HG03103 (cell line): ENCODE measurements around the gene SIAH2.
A peak's percentile ranks its signal among the peaks of the same experiment; 100 is the strongest.

Source experiments
- ATAC-seq: cut with Tn5 transposase; IDR thresholded peaks from one replicate; pipeline ENCODE4 v1.9.1; 2021; ENCODE audit warnings: low read depth; ENCODE audit not compliant: unreplicated experiment

The SIAH2 gene

DNA sequence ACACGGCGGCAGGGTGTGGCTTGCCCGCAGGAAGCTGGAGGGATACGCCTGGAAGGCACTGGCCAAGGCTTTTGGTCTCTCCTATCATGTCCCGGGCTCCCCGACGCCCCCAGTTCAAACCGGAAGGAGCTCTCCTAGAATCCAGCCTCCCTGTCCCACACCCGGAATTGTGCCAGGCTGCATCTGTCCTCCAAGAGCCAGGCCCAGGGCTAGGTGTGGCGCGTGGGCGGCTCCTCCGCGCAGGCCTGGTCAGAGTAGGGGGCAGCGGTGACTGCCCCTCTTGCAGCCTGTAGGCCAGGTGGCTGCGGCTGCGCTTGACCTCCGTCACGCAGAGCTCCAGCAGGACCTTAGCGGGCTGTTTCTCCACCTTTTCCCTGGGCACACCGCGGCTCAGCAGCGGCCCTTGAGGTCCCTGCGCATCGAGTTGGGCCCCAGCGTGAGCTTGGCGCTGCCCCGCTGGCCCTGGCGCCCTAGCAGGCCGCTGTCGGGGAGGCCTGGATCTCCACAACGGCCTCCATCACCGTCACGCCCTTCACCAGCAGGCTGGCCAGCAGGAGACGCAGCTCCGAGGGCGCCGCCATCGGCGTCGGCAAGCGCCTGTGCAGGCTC is 15.9 kb upstream of the SIAH2 start:
- ATAC-seq, result no peak

DNA sequence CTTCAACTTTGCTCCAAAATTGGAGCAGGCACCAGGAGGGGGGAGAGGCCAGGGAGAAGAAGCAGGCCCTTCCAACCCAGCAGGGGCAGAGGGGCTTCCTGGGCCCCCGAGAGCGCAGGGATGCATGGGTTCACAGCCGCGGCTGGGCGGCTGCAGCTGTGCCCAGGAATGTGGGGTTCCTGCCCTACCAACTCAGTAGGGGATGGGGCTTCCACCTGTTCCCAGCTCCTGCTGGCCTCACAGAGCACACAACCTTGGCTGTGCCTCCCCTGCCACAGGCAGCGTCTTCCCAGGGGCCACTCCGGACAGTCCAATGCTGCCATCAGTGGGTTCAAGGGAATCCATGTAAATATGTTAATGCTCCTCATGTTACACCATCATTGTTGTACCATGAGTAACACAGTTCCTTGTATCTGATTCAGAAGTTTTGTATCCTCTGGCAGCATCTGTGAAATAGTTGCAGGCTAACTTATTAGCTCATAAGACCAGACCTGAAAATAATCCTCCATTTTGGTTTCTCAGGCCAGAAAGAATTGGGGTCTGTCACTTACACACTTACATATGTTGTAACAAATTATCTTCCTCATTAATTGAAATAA is 12.1 kb upstream of the SIAH2 start:
- ATAC-seq, result no peak

DNA sequence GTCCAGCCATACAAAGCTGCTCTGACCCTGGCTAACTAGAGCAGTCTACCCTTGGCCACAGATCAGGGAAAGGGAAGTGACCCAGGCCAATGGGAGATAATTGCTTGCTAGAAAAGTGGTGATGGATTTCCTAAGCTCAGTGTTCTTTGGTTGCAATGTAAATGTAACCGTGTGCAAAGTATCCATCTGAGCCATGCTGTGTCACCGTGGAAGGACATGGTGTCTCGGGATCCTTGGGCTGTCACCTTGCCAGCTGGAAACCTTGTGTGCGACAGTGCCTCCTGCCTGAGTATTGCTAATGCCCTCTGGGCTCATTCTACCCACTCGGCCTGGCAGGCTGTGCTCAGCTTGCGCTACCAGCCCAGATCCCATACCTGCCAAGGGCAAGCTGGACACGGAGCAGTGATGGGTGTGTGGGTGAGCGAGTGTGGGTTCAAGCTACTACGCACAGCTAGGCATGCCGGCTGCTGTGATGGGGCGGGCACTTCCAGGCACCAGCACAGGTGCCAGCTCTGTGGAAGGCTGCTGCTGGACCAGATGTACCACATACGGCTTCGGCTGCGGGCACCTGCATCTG is 10.7 kb upstream of the SIAH2 start:
- no peak for ATAC-seq

DNA sequence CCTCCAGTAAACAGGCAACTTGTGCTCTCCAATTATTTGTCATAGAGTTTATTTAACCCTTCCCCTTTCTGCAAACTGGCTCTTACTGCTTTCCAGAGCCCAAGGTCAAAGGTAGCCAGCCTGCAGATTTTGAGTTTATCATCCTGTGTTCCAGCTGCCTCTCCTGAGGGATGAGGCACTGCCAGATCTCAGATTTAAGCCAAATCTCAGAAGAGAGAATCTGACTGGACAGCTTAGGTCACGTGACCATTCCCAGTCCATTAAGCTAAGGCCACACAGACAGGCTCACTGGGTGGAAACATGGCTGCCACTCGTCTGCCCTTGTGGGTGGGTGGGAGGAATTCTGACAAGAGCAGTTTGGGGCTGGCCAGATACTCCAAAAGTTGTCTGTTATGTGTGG is 8.6 kb upstream of the SIAH2 start:
- no peak for ATAC-seq

DNA sequence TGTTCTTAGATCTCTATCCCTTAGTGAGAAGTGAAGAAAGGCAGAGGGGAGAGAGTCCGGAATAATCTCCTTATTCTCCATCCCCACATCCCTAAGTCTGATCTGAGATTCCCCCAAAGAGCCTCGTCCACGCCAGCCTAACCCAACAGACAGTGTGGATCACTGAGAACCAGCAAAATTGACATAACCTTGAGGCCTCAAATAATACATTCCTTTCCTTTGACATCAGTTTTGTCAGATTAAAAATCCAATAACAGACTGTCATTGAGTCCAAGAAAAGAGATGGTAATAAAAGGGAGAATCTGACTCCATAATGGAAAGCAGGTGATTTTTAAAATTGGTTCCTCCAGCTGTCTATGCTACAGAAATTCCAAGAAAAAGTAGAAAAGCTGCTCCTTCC is 7.7 kb upstream of the SIAH2 start:
- no peak for ATAC-seq

DNA sequence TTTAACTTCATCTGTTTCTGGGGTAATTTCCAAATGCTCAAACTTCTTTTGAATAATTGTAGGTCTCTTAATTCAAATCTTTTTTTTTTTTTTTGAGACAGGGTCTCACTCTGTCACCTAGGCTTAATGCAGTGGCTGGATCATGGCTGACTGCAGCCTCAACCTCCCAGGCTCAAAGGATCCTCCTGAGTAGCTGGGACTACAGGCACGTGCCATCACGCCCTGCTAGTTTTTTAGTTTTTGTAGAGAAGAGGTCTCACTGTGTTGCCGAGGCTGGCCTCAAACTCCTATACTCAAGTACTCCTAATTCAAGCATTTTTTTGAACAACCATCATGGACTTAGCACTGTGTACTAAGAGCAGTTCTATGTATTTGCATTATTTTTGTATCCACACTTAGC is 3.8 kb upstream of the SIAH2 start:
- ATAC-seq, result no peak

DNA sequence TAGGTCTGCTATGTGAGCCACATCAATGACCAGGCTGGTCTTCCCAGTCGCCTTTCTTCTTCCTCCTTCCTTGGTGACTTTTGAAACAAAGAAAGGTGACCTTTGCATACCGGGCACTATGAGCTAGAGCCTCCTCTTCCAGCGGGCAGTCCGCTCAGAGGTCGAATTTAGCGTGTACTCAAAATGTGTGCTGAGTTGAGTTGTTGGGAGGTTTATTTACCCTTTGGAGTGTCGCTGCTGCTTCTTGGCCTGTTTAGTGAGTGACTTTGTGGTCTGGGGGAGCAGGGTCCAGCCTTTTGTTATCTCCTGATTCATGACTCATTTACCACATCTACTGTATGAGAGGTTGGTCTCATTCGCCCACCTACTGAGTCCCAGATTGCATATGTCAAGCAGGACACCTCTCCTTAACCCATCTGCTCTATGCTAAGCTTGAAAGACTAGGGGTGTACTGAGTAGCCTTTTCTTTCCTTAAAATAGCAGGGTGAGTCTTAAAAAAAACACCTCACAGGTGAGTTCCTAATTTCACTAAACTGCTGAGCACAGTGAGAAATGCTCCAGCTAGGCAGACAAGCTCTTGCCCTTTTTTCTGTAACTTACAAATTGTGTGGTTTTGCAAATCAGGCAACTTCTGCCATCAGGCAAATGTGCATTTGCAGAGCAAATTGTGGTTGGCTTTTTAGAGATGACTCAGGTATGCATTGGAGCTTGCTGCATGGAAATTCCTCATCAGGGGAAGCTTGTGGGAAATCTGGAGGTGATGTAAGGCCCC is 3.2 kb upstream of the SIAH2 start:
- no peak for ATAC-seq

DNA sequence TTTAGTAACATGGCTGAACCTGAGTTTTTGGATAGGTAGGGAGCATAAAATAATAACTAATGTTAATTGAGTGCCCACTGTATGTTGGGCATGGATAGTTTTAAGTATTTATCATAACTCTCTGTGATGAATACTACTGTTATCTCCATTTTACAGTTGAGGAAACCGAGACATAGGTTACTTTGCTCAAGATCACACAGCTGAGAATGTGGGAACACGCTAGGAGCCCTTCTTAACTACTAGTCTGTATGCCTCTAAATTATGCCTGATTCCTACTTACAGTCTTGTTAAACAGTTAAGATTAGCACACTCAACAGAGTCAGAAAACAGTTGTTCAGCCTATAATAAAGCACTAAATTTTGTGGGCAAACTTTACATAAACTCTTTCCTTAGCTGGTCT is 2.0 kb upstream of the SIAH2 start:
- ATAC-seq, result no peak

DNA sequence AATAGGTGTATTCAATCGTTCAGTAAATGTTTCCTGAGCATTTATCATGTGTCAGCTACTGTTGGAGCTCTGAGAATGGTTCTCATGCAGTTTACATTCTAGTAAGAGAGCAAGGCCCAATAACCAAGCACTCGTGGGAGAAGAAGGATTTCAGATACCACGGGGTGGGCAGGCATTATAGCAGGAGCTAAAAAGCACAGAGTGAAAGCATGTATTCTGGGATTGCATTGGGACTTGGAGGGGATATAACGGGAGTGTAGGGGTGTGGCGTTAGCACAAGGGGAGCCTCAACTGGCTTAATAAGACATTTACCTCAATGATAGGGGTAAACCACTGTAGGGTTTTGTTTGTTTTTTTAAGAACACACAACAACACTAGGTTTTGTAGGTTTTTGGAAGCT is 1.6 kb upstream of the SIAH2 start:
- no peak for ATAC-seq

DNA sequence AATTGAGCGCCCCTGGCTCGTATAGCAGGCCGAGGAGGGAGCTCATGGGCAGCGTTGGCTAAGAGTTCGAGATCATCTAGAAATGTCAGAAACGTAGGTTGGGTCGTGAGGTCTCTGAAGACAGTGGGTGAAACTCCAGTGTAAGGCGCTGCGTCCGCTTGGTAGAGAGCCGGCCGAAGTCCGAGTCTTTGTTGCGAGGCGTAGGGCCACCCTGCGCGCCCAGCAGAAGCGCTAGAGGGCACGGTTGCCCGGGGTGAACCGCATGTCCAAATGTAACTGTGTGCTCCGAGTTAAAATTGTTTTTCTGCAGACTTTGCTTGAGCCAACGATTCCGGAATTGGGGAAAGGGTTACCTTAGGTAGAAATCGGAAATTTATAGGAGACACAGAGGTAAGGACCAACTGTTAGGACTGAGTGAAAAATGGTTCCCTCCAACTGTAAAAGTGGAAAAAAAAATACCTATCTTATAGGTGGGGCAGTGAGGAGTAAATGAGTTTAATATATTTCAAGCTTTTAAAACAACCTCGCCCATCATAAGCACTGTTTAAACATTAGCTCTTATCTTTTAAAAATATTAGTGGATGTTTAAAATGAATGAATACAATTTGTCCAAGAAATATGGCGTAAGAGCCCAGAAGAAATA is 993 bp upstream of the SIAH2 start:
- no peak for ATAC-seq

DNA sequence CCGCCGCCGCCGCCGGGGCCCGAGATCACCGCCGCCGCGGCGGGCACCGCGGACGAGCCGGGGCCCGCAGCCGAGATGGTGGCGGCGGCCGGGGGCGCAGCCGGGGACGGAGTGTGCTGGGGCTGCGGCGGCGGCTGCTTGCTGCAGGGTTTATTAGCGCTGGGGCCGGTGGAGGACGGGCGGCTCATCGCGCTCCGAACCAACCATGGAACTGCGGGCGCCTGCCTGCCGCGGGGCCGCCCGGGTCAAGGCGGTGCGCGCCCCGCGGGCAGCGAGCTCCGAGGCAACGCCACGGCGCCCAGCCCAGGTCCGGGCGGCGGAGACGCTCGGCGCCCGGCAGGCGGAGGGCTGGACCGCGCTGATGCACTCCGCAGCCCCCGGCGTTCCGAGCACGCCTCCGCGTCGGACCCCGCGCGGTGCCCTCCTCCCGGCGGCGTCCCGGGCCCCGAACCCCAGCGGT is 277 bp downstream of the SIAH2 start:
- ATAC-seq, result peak; percentile 1

DNA sequence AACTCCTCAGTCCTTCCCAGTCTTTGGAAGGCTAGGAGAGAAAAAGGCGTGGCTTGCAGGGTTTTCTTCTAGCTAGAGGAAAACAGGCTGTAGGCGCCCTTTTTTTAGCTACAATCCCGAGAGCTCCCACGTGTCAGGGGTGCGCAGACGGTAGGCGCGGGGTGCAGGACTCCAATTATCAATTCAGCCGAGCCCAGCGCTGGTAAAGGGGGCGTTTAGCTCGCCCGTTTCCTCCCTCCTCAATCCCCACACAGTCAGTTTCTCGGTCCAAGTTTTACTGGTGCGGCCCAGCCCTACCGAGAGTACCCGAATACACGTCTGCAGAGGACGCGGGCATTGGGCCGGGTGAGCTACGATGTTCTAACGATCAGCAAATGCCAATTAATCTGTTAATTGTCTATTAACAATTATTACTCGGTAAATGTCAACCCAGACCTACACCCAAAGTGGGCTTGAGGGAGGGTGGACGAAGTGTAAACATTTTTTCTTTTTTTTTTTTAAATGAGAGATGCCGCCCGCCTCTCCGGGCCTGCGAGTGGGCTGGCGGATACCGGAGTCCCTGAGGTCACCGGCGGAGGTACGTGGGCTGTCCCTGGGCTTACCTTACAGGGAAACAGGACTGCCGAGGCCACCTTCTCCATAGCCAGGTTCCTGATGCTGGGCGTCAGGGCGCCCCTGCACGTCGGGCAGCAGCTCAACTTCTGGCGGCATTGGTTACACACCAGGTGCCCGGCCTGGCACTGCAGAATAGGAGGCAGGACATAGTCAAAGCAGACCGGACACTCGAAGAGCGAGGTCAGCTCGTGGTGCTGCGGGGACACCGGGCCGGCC is 923 bp downstream of the SIAH2 start:
- no peak for ATAC-seq

DNA sequence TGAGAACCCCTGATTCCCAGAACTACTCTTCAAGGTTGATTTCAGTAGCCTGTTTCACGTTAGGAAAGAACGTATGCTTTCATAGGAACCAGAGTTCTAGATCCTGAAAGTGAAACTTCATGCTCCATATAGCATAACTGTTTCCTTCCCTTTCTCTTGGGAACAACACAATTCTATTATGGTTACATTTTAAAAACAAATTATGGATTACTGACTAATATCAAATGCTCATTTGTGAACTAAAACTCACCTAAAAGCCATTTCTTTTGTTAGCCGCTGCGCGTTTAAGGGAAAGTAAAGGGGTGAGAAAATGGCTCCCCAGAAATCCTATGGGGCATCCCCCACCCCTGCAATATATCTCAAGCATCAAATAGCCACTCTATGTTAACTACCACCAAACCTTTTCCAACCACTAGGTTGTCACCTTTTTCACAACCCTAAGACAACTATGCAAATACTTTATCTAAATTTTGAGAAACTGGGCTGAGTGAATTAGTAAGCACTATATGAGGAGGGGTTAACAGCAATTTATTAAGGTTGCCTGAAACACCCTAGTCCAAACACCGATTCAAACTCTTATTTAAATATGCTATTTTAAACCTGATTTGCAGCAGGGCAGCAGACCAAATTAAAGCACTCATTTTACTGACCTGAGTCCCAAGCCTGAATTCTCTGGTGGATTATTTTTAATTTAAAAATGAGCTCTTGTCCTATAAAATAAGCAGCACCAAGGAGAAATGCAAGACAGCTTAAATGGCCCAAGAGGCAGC is 2.4 kb downstream of the SIAH2 start:
- peak; percentile 27 for ATAC-seq

DNA sequence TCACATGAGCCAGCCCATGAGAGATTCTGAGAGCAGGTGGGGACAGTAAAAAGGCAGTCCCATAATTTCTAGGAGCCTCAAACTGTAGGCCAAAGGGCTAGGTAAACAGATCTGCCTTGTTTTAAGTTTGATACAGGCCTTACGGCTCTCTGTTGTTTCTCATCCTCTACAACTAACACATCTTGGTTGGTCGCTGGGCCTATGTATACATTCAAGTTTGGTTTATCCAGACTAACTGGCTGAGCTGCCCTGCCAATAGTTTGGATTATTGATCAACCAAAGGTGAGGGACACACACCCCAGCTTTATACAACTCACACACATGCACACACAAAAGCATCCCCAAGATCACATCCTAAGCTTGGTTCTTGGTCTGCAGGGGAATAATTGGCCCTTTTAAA is 3.0 kb downstream of the SIAH2 start:
- ATAC-seq, result no peak

DNA sequence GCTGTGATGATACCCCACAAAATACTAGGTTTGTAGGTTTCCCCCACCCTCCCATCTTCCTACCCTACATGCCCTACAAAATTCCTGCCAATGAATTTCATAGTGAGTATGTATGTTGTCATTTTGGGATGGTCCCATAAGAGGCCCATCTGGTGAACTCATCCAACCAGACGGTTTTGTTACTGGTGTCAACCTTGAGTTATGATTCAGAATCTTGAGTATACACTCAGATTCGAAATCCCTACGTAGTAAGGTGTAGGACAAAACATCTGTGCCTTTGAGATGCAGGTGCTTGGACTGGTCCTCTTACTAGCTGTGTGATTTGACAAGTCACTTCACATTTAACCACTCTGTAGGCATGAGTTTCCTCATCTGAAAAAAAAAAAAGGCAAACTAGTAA is 3.6 kb downstream of the SIAH2 start:
- no peak for ATAC-seq

DNA sequence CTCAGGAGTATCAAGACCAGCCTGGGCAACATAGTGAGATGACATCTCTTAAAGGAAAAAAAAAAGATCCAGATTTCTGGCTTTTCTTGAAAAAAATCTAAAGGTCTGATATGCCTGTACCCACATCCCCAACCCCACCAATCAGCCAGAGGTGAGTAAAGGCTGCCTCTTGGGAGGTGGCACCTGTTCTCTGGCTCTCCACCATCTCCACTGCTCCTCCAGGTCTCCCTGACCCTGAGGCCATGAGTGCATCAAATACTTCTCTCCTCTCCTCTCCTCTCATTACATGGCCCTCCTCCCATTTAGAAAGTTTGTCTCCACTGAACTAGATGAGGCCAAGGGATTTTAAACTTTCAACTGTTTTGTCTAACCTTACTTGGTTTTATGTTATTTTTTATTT is 5.2 kb downstream of the SIAH2 start:
- ATAC-seq, result no peak

DNA sequence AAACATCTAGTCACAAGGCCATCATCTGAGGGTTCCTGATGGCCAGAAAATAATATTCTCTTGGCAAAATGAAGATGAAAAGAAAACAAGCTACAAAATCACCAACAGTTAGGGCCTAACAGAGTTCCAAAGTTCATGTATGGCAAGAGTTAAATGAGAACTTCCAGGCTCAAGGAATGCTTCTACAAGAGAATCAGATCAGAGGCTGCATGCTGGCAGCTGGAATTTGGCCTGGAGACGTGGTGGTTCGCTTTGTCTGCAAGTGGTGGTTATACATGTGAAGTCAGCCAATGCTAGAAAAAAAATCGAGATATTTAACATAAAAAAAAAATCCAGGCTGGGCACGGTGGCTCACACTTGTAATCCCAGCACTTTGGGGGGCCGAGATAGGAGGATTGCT is 5.6 kb downstream of the SIAH2 start:
- ATAC-seq, result no peak

DNA sequence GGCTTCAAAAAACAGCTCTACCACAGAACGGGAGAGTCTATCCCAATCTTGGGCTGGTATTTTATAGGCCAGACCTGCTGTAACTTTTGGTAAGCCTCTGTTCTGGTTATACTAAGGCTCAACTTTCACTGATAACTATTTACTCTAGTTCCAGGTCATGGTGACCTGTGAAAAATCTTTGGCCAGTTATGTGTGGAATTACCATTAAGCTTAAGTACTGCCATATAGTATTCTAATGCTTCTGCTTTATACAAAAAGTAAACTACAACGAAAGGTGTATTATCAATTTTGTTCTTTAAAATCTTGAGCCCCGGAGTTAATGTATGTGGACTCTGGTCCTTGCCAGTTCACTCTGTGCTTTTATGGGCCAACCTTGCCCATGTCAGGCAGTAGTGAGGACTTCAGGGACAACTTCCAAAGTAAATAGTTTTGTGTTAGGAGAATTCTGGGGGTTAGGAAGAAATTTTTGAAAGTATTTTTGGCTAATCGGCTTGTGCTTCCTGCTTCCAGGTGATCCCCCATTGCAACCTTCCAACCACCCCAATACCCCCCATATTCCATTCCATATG is 6.4 kb downstream of the SIAH2 start:
- no peak for ATAC-seq

DNA sequence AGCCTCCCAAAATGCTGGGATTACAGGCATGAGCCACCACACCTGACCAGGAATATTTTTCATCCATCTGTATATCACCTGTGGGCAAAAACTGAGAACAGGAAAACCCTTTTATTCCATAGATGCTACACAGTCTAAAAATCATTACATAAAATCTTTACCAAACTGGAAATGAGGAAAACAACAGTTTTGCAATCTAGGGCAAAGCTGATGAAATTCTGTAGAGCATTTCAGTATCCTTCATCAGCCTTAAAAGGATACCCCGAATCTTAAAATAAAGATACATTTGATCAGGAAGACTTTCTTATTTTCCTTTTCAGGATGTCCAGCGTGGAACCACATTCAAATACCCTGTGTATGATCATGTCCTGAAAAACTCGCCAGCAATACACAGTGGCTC is 7.1 kb downstream of the SIAH2 start:
- ATAC-seq, result no peak
